HCT116 (cell line): ENCODE data around the gene CALML3. TPM values are rescaled to one million over a fixed set of nuclear protein-coding genes. Genes with fewer than 3 reads are reported as not detected.

Source experiments
- ATAC-seq: fragments of 200-7000 bp; cut with Tn5 transposase; 2 replicates; pipeline ENCODE4 v1.9.1; 2020; ENCODE audit warnings: mild to moderate bottlenecking, moderate library complexity
- BruUV-seq: library from RNA; stranded (reverse); fragments of 400-500 nt; replicated peaks from 2 replicates; lab custom pipeline; 2021; lab: Mats Ljungman, UMichigan
- CTCF ChIA-PET: fragments of 300-600 bp; sonication (Branson Sonifier 250); formaldehyde crosslinking; loops from one replicate; lab custom pipeline; 2021; ENCODE audit warnings: antibody characterized with exemption; lab: Charles Lee
- POLR2A ChIA-PET: fragments of 300-600, 350-600 bp; sonication (Branson Sonifier 250); formaldehyde crosslinking; loops from one replicate; lab custom pipeline; 2021; ENCODE audit warnings: antibody characterized with exemption; lab: Charles Lee
- RAD21 ChIA-PET, 2 experiments: fragments of 300-600 bp; sonication (Branson Sonifier 250); formaldehyde crosslinking; loops; one replicate each; lab custom pipeline; 2023; ENCODE audit warnings: low total read pairs in 2 of 2; ENCODE audit not compliant: uncharacterized antibody in 2 of 2, unreplicated experiment in 2 of 2, low non-redundant PET in 1 of 2; lab: Charles Lee
- DNase-seq: peaks from one replicate; pipeline ENCODE4 v3.0.0-alpha.2; 2010; ENCODE audit warnings: low read depth, low spot score
- H2AFZ ChIP-seq: fragments of 200-600 bp; shearing (Covaris generic), sonication (generic); 2 replicates; pipeline ENCODE4 v1.6.1; 2017; ENCODE audit warnings: low read depth, mixed run types, mixed read lengths, antibody characterized with exemption, low read length; ENCODE audit not compliant: poor library complexity, severe bottlenecking
- H3K27ac ChIP-seq: 2 replicates; pipeline ENCODE4 v1.5.1; 2012; ENCODE audit warnings: low read depth, low read length
- H3K27me3 ChIP-seq: fragments of 200-600 bp; sonication (generic); 2 replicates; pipeline ENCODE4 v1.6.1; 2016; ENCODE audit warnings: mixed run types, low read length, mixed read lengths; ENCODE audit not compliant: insufficient read depth
- H3K36me3 ChIP-seq, 2 experiments: fragments of 200-500 bp in 1 of 2; fragments of 200-600 bp in 1 of 2; sonication (Bioruptor generic) in 1 of 2; sonication (generic) in 1 of 2; 2 replicates each; pipeline versions ENCODE4 v1.5.1 to v1.6.1; 2014 to 2016; ENCODE audit warnings: low read length in 2 of 2, inconsistent platforms in 1 of 2, mixed read lengths in 1 of 2, mixed run types in 1 of 2; ENCODE audit not compliant: insufficient read depth in 2 of 2, control insufficient read depth in 1 of 2
- H3K4me1 ChIP-seq, 2 experiments: fragments of 200-600 bp in 1 of 2; sonication (generic) in 1 of 2; 2 replicates each; pipeline versions ENCODE4 v1.5.1 to v1.6.1; 2012 to 2017; ENCODE audit warnings: low read length in 2 of 2, inconsistent platforms in 1 of 2, mild to moderate bottlenecking in 1 of 2, mixed read lengths in 1 of 2, mixed run types in 1 of 2, moderate library complexity in 1 of 2; ENCODE audit not compliant: insufficient read depth in 2 of 2, control insufficient read depth in 1 of 2
- H3K4me2 ChIP-seq: fragments of 200-600 bp; sonication (generic); 2 replicates; pipeline ENCODE4 v1.6.1; 2017; ENCODE audit warnings: mixed run types, low read length, mixed read lengths
- H3K4me3 ChIP-seq, 2 experiments: fragments of 200-600 bp in 1 of 2; sonication (generic) in 1 of 2; replicated peaks in 1 of 2; 2 replicates each; pipeline ENCODE4 v1.5.1; 2011 to 2016; ENCODE audit warnings: low read length in 2 of 2, control low read depth in 1 of 2, low read depth in 1 of 2, mild to moderate bottlenecking in 1 of 2, mixed read lengths in 1 of 2, mixed run types in 1 of 2
- H3K79me2 ChIP-seq: fragments of 200-600 bp; sonication (generic); 2 replicates; pipeline ENCODE4 v1.6.1; 2017; ENCODE audit warnings: mild to moderate bottlenecking, mixed run types, low read length, moderate library complexity, mixed read lengths; ENCODE audit not compliant: insufficient read depth
- H3K9ac ChIP-seq: fragments of 200-600 bp; sonication (generic); 2 replicates; pipeline ENCODE4 v1.6.1; 2016; ENCODE audit warnings: low read length, mixed read lengths
- H3K9me2 ChIP-seq: fragments of 200-600 bp; sonication (generic), shearing (Covaris generic); 2 replicates; pipeline ENCODE4 v1.6.1; 2017; ENCODE audit warnings: mixed run types, mild to moderate bottlenecking, moderate library complexity; ENCODE audit not compliant: insufficient read depth
- H3K9me3 ChIP-seq, 2 experiments: fragments of 200-500 bp in 1 of 2; fragments of 200-600 bp in 1 of 2; sonication (Bioruptor generic) in 1 of 2; sonication (generic) in 1 of 2; 2 replicates each; pipeline ENCODE4 v1.6.1; 2014 to 2017; ENCODE audit warnings: low read length in 2 of 2, mixed read lengths in 2 of 2, inconsistent platforms in 1 of 2, low read depth in 1 of 2, mild to moderate bottlenecking in 1 of 2, mixed run types in 1 of 2, moderate library complexity in 1 of 2; ENCODE audit not compliant: control insufficient read depth in 1 of 2, insufficient read depth in 1 of 2
- H4K20me1 ChIP-seq: fragments of 200-600 bp; sonication (generic), shearing (Covaris generic); 2 replicates; pipeline ENCODE4 v1.6.1; 2017; ENCODE audit warnings: mixed run types, mild to moderate bottlenecking, moderate library complexity; ENCODE audit not compliant: insufficient read depth
- ATF3 ChIP-seq: IDR thresholded peaks from 2 replicates; pipeline ENCODE4 v1.6.1; 2012
- CBX3 ChIP-seq: IDR thresholded peaks from 2 replicates; pipeline ENCODE4 v1.6.1; 2012; ENCODE audit warnings: low read depth
- CEBPB ChIP-seq: IDR thresholded peaks from 2 replicates; pipeline ENCODE4 v1.6.1; 2012; ENCODE audit warnings: low read depth
- EZH2 ChIP-seq: fragments of 200-600 bp; sonication (generic); IDR thresholded peaks from 2 replicates; pipeline ENCODE4 v1.6.1; 2017; ENCODE audit warnings: antibody characterized with exemption, mixed run types
- EZH2phosphoT487 ChIP-seq: fragments of 200-600 bp; IDR thresholded peaks from 2 replicates; pipeline ENCODE4 v1.6.1; 2018; ENCODE audit warnings: antibody characterized with exemption, borderline replicate concordance
- JUND ChIP-seq: IDR thresholded peaks from 2 replicates; pipeline ENCODE4 v1.6.1; 2012
- MAX ChIP-seq: IDR thresholded peaks from 2 replicates; pipeline ENCODE4 v1.6.1; 2012
- POLR2A ChIP-seq: IDR thresholded peaks from 2 replicates; pipeline ENCODE4 v1.7.0; 2011; ENCODE audit warnings: borderline replicate concordance; ENCODE audit not compliant: insufficient read depth, insufficient read length; ENCODE audit errors: extremely low read depth
- POLR2AphosphoS5 ChIP-seq: IDR thresholded peaks from 2 replicates; pipeline ENCODE4 v1.6.1; 2011; ENCODE audit warnings: mild to moderate bottlenecking, low read depth, low read length, moderate library complexity
- RAD21 ChIP-seq: IDR thresholded peaks from 2 replicates; pipeline ENCODE4 v1.6.1; 2012; ENCODE audit warnings: low read depth, mild to moderate bottlenecking
- SIN3A ChIP-seq: IDR thresholded peaks from 2 replicates; pipeline ENCODE4 v1.6.1; 2012; ENCODE audit warnings: low read depth
- SP1 ChIP-seq: IDR thresholded peaks from 2 replicates; pipeline ENCODE4 v1.6.1; 2012; ENCODE audit warnings: low read depth
- SRF ChIP-seq: IDR thresholded peaks from 2 replicates; pipeline ENCODE4 v1.6.1; 2012; ENCODE audit warnings: low read depth
- YY1 ChIP-seq: IDR thresholded peaks from 2 replicates; pipeline ENCODE4 v1.6.1; 2011; ENCODE audit warnings: low read length, low read depth, moderate library complexity, mild to moderate bottlenecking; ENCODE audit not compliant: insufficient replicate concordance; ENCODE audit errors: extremely low read depth
- ZNF274 ChIP-seq: fragments of 200-500 bp; sonication (Bioruptor generic); IDR thresholded peaks from 2 replicates; pipeline ENCODE4 v1.6.1; 2014; ENCODE audit warnings: mild to moderate bottlenecking, low read depth, low read length, inconsistent platforms
- intact Hi-C: fragments of 100-400 bp; cut with micrococcal nuclease; formaldehyde crosslinking; loops from 2 replicates; pipeline ENCODE4 v1.10.0; 2022
- total RNA-seq: library from RNA; stranded (reverse); gene quantifications from one replicate; pipeline ENCODE4 v1.2.1, GENCODE V29; 2021; ENCODE audit not compliant: unreplicated experiment

Gene CALML3
- total RNA-seq, 1 experiment from 2014 or later, result not detected

GRCh38 chr10:5565671-5566581 lies 41.2 kb downstream of the CALML3 start:
- no peaks in the 10 kb centered on the region for H4K20me1 ChIP-seq
- no peaks in the 10 kb centered on the region for H3K27me3 ChIP-seq
- H3K9me3 ChIP-seq, result no peaks in the 10 kb centered on the region
- ChIA-PET POLR2A (no interaction called here), RAD21 (no interaction called here), CTCF (no interaction called here)
- DNase-seq, result no peak
- no peak overlapping the region for H3K4me2 ChIP-seq
- H3K9ac ChIP-seq, result no peak overlapping the region
- no TSS peak for BruUV-seq
- ATAC-seq, result no peak
- no peaks in the 10 kb centered on the region for H3K79me2 ChIP-seq
- H3K27ac ChIP-seq, result no peak overlapping the region
- no peaks in the 10 kb centered on the region for H3K36me3 ChIP-seq
- H2AFZ ChIP-seq, result no peak overlapping the region
- peaks cover 0 to 6% of the 10 kb centered on the region in 2 experiments; a peak in 1 of 4 replicates for H3K4me1 ChIP-seq
- intact Hi-C loops, result no loop called here
- H3K4me3 ChIP-seq, result no peak overlapping the region
- no peaks in the 10 kb centered on the region for H3K9me2 ChIP-seq
- TF ChIP-seq YY1, result no peak
- TF ChIP-seq EZH2, result no peak
- no peak for TF ChIP-seq SP1
- TF ChIP-seq ZNF274, result no peak
- no peak for TF ChIP-seq CEBPB
- no peak for TF ChIP-seq POLR2A
- no peak for TF ChIP-seq MAX
- TF ChIP-seq EZH2phosphoT487, result no peak
- no peak for TF ChIP-seq ATF3
- no peak for TF ChIP-seq CBX3

DNA sequence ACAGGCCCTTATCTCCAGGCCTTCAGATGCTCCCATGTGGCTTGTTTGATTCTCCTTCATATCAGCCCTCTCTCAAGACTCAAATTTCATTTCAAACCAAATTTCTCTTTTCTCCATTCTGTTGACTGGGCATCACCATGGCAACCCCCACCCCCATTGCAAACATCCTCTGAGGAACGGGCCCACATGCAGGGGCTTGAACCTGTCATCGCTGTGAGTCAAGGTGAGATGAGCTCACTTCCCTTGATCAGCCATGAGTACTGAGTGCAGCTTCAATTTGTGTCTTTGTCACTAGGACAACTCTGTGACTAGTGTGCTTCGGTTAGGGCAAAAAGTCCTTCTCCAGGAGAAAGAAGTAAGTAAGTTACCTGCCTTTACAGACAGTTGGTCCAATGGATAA lies 41.9 kb downstream of the CALML3 start:
- BruUV-seq, result no TSS peak
- Histone ChIP-seq H2AFZ (no peak overlapping the region), H3K4me1 (peaks cover 0 to 6% of the 10 kb centered on the region in 2 experiments; a peak in 1 of 4 replicates), H3K9me2 (no peaks in the 10 kb centered on the region), H3K79me2 (no peaks in the 10 kb centered on the region), H3K27ac (no peak overlapping the region), H3K4me3 (no peak overlapping the region), H3K36me3 (no peaks in the 10 kb centered on the region), H3K27me3 (no peaks in the 10 kb centered on the region), H3K9me3 (no peaks in the 10 kb centered on the region), H4K20me1 (no peaks in the 10 kb centered on the region), H3K4me2 (no peak overlapping the region), H3K9ac (no peak overlapping the region)
- no peak for TF ChIP-seq CBX3
- TF ChIP-seq POLR2A, result no peak
- TF ChIP-seq MAX, result no peak
- TF ChIP-seq EZH2, result no peak
- no peak for TF ChIP-seq JUND
- TF ChIP-seq RAD21, result no peak
- TF ChIP-seq CEBPB, result no peak
- TF ChIP-seq POLR2AphosphoS5, result no peak
- no peak for TF ChIP-seq ATF3
- TF ChIP-seq YY1, result no peak
- TF ChIP-seq SRF, result no peak
- no peak for TF ChIP-seq SIN3A
- TF ChIP-seq EZH2phosphoT487, result no peak
- DNase-seq (no peak), ATAC-seq (no peak)
- intact Hi-C loops, result no loop called here
- ChIA-PET CTCF (no interaction called here), RAD21 (no interaction called here), POLR2A (no interaction called here)
